K562 (cell line): ENCODE measurements around the gene ZFR2. TPM values are rescaled to one million over a fixed set of nuclear protein-coding genes. Genes with fewer than 3 reads are reported as not detected.

Source experiments
- BMI1 ChIP-seq: fragments of 150-350 bp; IDR thresholded peaks from 2 replicates; pipeline ENCODE4 v1.6.1; 2014; ENCODE audit warnings: low read length
- CHD4 ChIP-seq: fragments of 200-600 bp; sonication (generic); IDR thresholded peaks from 3 replicates; pipeline ENCODE4 v1.6.1; 2012; ENCODE audit warnings: low read depth, mild to moderate bottlenecking, mixed read lengths, low read length, inconsistent platforms; ENCODE audit not compliant: insufficient read depth, insufficient replicate concordance, poor library complexity, severe bottlenecking
- CREM ChIP-seq: IDR thresholded peaks from 2 replicates; pipeline ENCODE4 v1.6.1; 2014; ENCODE audit warnings: antibody characterized with exemption, low read depth
- CTCFL ChIP-seq: IDR thresholded peaks from 2 replicates; pipeline ENCODE4 v1.6.1; 2011; ENCODE audit warnings: borderline replicate concordance, low read depth, mild to moderate bottlenecking, moderate library complexity, low read length; ENCODE audit not compliant: insufficient read depth, poor library complexity, severe bottlenecking
- ETS1 ChIP-seq: conservative IDR thresholded peaks from 2 replicates; pipeline ENCODE4 v1.6.1; 2011; ENCODE audit warnings: low read depth, mild to moderate bottlenecking, low read length; ENCODE audit not compliant: control insufficient read depth
- FIP1L1 ChIP-seq: fragments of 200-400 bp; formaldehyde crosslinking; IDR thresholded peaks from 2 replicates; pipeline ENCODE4 v1.6.1; 2018; ENCODE audit warnings: mild to moderate bottlenecking, low read depth, low read length; ENCODE audit not compliant: poor library complexity, severe bottlenecking
- FOSL1 ChIP-seq: fragments of 200-800 bp; sonication (Bioruptor generic); conservative IDR thresholded peaks from 2 replicates; pipeline ENCODE4 v1.6.1; 2016; ENCODE audit warnings: missing genetic modification characterization, missing compliant biosample characterization
- HMG20B ChIP-seq: fragments of 250-450 bp; sonication (Bioruptor Pico); IDR thresholded peaks from 2 replicates; pipeline ENCODE4 v1.5.0; 2021; ENCODE audit warnings: mild to moderate bottlenecking
- IRF1 ChIP-seq: sonication (generic); formaldehyde crosslinking; IDR thresholded peaks from 2 replicates; pipeline ENCODE4 v1.8.0; 2022; ENCODE audit warnings: missing genetic modification reagents, mild to moderate bottlenecking, borderline replicate concordance
- IRF9 ChIP-seq: fragments of 450-650 bp; IDR thresholded peaks from 2 replicates; pipeline ENCODE4 v1.6.1; 2016; ENCODE audit warnings: missing biosample characterization, missing genetic modification characterization
- KLF10 ChIP-seq: fragments of 250-450 bp; sonication (Bioruptor Pico); IDR thresholded peaks from 2 replicates; pipeline ENCODE4 v1.6.1; 2021; ENCODE audit warnings: matching md5 sums
- MCM3 ChIP-seq: fragments of 450-650 bp; IDR thresholded peaks from 2 replicates; pipeline ENCODE4 v1.6.1; 2016
- NR0B1 ChIP-seq: fragments of 450-650 bp; IDR thresholded peaks from one replicate; pipeline ENCODE4 v1.6.1; 2018; ENCODE audit warnings: mild to moderate bottlenecking, moderate library complexity; ENCODE audit not compliant: partially characterized antibody
- RBM22 ChIP-seq: fragments of 200-400 bp; formaldehyde crosslinking; IDR thresholded peaks from 2 replicates; pipeline ENCODE4 v1.6.1; 2018; ENCODE audit warnings: low read length, low read depth; ENCODE audit not compliant: poor library complexity, severe bottlenecking
- SMARCA5 ChIP-seq: fragments of 450-650 bp; IDR thresholded peaks from 2 replicates; pipeline ENCODE4 v1.6.1; 2016
- SP1 ChIP-seq: sonication (generic); formaldehyde crosslinking; IDR thresholded peaks from 2 replicates; pipeline ENCODE4 v1.8.1; 2022; ENCODE audit warnings: mild to moderate bottlenecking, missing genetic modification reagents
- TARDBP ChIP-seq: fragments of 450-650 bp; IDR thresholded peaks from 2 replicates; pipeline ENCODE4 v1.6.1; 2016
- TEAD2 ChIP-seq: fragments of 450-650 bp; IDR thresholded peaks from 2 replicates; pipeline ENCODE4 v1.6.1; 2016; ENCODE audit warnings: missing genetic modification characterization, control low read depth, missing compliant biosample characterization
- ZNF316 ChIP-seq: fragments of 450-650 bp; IDR thresholded peaks from 2 replicates; pipeline ENCODE4 v1.6.1; 2016
- ZNF551 ChIP-seq: fragments of 250-450 bp; sonication (Bioruptor Pico); IDR thresholded peaks from 2 replicates; pipeline ENCODE4 v1.5.0; 2021; ENCODE audit warnings: mild to moderate bottlenecking, moderate library complexity
- ZNF583 ChIP-seq: fragments of 250-450 bp; sonication (Bioruptor Pico); IDR thresholded peaks from 2 replicates; pipeline ENCODE4 v1.4.0; 2020
- ZNF76 ChIP-seq: fragments of 250-450 bp; sonication (Bioruptor Pico); IDR thresholded peaks from 2 replicates; pipeline ENCODE4 v1.4.0; 2020; ENCODE audit warnings: mild to moderate bottlenecking, moderate library complexity, borderline replicate concordance
- ZNF780A ChIP-seq: fragments of 250-450 bp; sonication (Bioruptor Pico); IDR thresholded peaks from 2 replicates; pipeline ENCODE4 v1.5.0; 2021; ENCODE audit warnings: mild to moderate bottlenecking
- polyA plus RNA-seq, 8 experiments: library from polyadenylated mRNA; depleted of rRNA in 4 of 8; stranded (reverse) in 5 of 8; unstranded in 3 of 8; fragments of >200 nt; fragmentation: Nextera tagmentation in 2 of 8; fragmentation: Illumina TruSeq in 1 of 8; extraction: Ambion mirVana in 2 of 8; extraction: Trizol in 1 of 8; gene quantifications; 2 replicates each; pipeline versions ENCODE4 v1.2.1 to v1.2.3, GENCODE V29; 2011 to 2014; ENCODE audit warnings: inconsistent platforms in 1 of 8, missing spikeins in 1 of 8
- total RNA-seq, 7 experiments: library from RNA; depleted of rRNA in 6 of 7; stranded (reverse); fragments of >200 nt in 6 of 7; fragmentation: Illumina TruSeq in 2 of 7; extraction: Trizol in 2 of 7; gene quantifications; 2 replicates each; pipeline versions ENCODE4 v1.2.1 to v1.2.3, GENCODE V29; 2011 to 2021; ENCODE audit warnings: low replicate concordance in 1 of 7

ZFR2 gene
- total and polyA plus RNA-seq, 9 of the 15 experiments (the other 6 are each of a cell fraction or from before 2014, with no cell fraction given), result 0.03 to 0.59 (median 0.07) TPM; not detected in 6

GRCh38 chr19:3761382-3762129 lies 107.3 kb downstream of the ZFR2 start, which contains the start of gene APBA3 (continued):
- peak; percentile 98 for TF ChIP-seq CTCFL
- TF ChIP-seq KLF10 (CRISPR knock-in tag), result no peak
- TF ChIP-seq TARDBP, result 0 out of 2 replicates have a peak, but pooled peaks have one; percentile 77
- no peak for TF ChIP-seq ZNF780A (CRISPR knock-in tag)
- TF ChIP-seq IRF1, result no peak
- no peak for TF ChIP-seq ZNF76
- no peak for TF ChIP-seq ZNF316
- TF ChIP-seq FIP1L1, result peak; percentile 32
- peak; percentile 67 for TF ChIP-seq CREM
- TF ChIP-seq BMI1, result no peak
- 0 out of 2 replicates have a peak, but pooled peaks have one; percentile 17 for TF ChIP-seq SMARCA5
- TF ChIP-seq CHD4, result no peak
- no peak for TF ChIP-seq HMG20B
- 0 out of 2 replicates have a peak, but pooled peaks have one; percentile 12 for TF ChIP-seq IRF9 (tag)
- no peak for TF ChIP-seq FOSL1 (tag)
- TF ChIP-seq ZNF583, result 0 out of 2 replicates have a peak, but pooled peaks have one; percentile 36
- TF ChIP-seq NR0B1, result no peak
- no peak for TF ChIP-seq ZNF551 (CRISPR knock-in tag)
- no peak for TF ChIP-seq TEAD2 (tag)
- no peak for TF ChIP-seq MCM3
- TF ChIP-seq ETS1, result peak; percentile 96
- TF ChIP-seq RBM22, result no peak
- peak; percentile 63; the same call in 1 of the 2 replicates for TF ChIP-seq SP1 (CRISPR knock-in tag)
